ENCODE data around the gene ITGA8. TPM values are rescaled to one million over a fixed set of nuclear protein-coding genes. Genes with fewer than 3 reads are reported as not detected.

The ITGA8 gene
- total and polyA plus RNA-seq, 2 of the 4 experiments (the other 2 are of a cell fraction), result under 0.01 to 0.02 TPM

- Histone ChIP-seq H2AK9ac (replicated peaks; ENCODE audit: low read depth, low read length, poor library complexity) (no peak overlapping the region), H4K8ac (ENCODE audit: low read depth in 2 of 2, low read length in 2 of 2) (no peak overlapping the region), H4K20me1 (ENCODE audit: insufficient read depth, low read length) (no peaks in the 10 kb centered on the region), H3K23ac (ENCODE audit: low read depth, low read length) (no peak overlapping the region), H2BK120ac (ENCODE audit: low read depth, low read length) (no peak overlapping the region), H3K27me3 (ENCODE audit: control insufficient read depth, insufficient read depth, low read length) (peaks cover 2% of the 10 kb centered on the region; the same call in 1 of the 2 replicates), H3K9me1 (ENCODE audit: insufficient read depth, low read length) (no peaks in the 10 kb centered on the region), H3K27ac (ENCODE audit: insufficient read depth, low read length) (no peak overlapping the region), H4K5ac (ENCODE audit: low read depth, low read length) (no peak overlapping the region), H3K79me1 (ENCODE audit: low read depth in 1 of 2, low read length in 2 of 2) (no peaks in the 10 kb centered on the region), H4K91ac (ENCODE audit: insufficient read depth, low read depth, low read length) (no peak overlapping the region), H2AFZ (replicated peaks; ENCODE audit: low read length, poor library complexity) (no peak overlapping the region), H3K14ac (replicated peaks; ENCODE audit: low read depth, low read length) (no peak overlapping the region), H3K4me3 (ENCODE audit: insufficient read depth, low read depth, low read length) (no peak overlapping the region), H2AK5ac (ENCODE audit: low read depth, low read length) (no peak overlapping the region), H3K9ac (ENCODE audit: low read depth, low read length) (no peak overlapping the region), H2BK20ac (ENCODE audit: low read depth, low read length) (no peak overlapping the region), H2BK15ac (ENCODE audit: low read depth, low read length) (no peak overlapping the region), H3K36me3 (ENCODE audit: control insufficient read depth, insufficient read depth, low read length) (no peaks in the 10 kb centered on the region), H3K4ac (ENCODE audit: low read depth, low read length) (no peak overlapping the region), H2BK5ac (ENCODE audit: low read depth, low read length, poor library complexity, severe bottlenecking) (no peak overlapping the region), H3K4me2 (ENCODE audit: low read depth, low read length) (no peak overlapping the region), H3K56ac (ENCODE audit: extremely low read depth, insufficient read depth, low read length) (no peak overlapping the region), H3K18ac (ENCODE audit: low read depth, low read length) (no peak overlapping the region), H3K9me3 (ENCODE audit: control insufficient read depth, insufficient read depth, low read length) (peaks cover 4% of the 10 kb centered on the region), H3K4me1 (ENCODE audit: control insufficient read depth, insufficient read depth, low read length) (no peaks in the 10 kb centered on the region)
- ATAC-seq (ENCODE audit: low read depth) (no peak), DNase-seq (no peak)
- intact Hi-C loops (cut with micrococcal nuclease), result no loop called here
- 60% methylated on average over 1 of the region's 3 CpGs; no CpG with 5 or more reads in 1 of the 2 experiments for WGBS, 2 experiments (ENCODE audit: extremely low coverage in 2 of 2, insufficient read length in 1 of 2)
- no TSS peak for BruUV-seq (replicated peaks)
- TF ChIP-seq FOS (IDR thresholded peaks at IDR 0.05; ENCODE audit: low read depth, low read length), result no peak
- TF ChIP-seq SMC3 (IDR thresholded peaks at IDR 0.05; ENCODE audit: low read depth, low read length), result no peak
- TF ChIP-seq, protein P1, sequence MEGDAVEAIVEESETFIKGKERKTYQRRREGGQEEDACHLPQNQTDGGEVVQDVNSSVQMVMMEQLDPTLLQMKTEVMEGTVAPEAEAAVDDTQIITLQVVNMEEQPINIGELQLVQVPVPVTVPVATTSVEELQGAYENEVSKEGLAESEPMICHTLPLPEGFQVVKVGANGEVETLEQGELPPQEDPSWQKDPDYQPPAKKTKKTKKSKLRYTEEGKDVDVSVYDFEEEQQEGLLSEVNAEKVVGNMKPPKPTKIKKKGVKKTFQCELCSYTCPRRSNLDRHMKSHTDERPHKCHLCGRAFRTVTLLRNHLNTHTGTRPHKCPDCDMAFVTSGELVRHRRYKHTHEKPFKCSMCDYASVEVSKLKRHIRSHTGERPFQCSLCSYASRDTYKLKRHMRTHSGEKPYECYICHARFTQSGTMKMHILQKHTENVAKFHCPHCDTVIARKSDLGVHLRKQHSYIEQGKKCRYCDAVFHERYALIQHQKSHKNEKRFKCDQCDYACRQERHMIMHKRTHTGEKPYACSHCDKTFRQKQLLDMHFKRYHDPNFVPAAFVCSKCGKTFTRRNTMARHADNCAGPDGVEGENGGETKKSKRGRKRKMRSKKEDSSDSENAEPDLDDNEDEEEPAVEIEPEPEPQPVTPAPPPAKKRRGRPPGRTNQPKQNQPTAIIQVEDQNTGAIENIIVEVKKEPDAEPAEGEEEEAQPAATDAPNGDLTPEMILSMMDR (conservative IDR thresholded peaks at IDR 0.05; ENCODE audit: low read depth, low read length), result no peak
- in situ Hi-C loops (cut with MboI; ENCODE audit: low sequenced_read_pairs), result no loop called here
- ChIA-PET POLR2A (ENCODE audit: unreplicated experiment) (no interaction called here), CTCF (no interaction called here)
- dilution Hi-C loops (cut with HindIII; ENCODE audit: low sequenced_read_pairs, unreplicated experiment), result no loop called here
Measured at GRCh38 chr10:15542817-15543216, 176.9 kb downstream of the ITGA8 start.
